OCI-LY3 (cell line): ENCODE data around the gene ZNF280C.

Source experiments
- CTCF ChIP-seq: fragments of 200-600, 300-600 bp; sonication (generic); IDR thresholded peaks from 2 replicates; pipeline ENCODE4 v1.5.1; 2014; ENCODE audit warnings: antibody characterized with exemption, low read length, low read depth
- EZH2phosphoT487 ChIP-seq: fragments of 200-600 bp; shearing (Covaris generic); IDR thresholded peaks from 2 replicates; pipeline ENCODE4 v1.6.1; 2018; ENCODE audit warnings: antibody characterized with exemption, mixed run types, low read depth

DNA sequence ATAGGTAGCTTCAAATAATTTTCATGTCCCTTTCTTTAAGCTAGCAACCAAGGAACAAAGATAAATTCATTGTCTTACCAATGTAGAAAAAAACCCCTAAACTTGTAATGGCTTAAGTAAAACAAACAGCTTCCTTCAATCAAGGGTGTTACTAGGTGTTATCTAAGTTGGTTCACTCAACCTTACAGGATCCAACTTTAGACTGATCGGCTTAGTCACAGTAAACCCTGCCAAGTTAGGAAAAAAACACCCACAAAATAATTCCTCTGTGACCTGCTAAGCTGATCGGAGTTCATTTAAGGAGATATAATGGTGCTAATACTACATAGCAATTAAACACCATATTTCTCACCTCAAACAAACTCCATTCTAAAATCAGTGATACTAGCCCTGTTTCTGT lies 113.1 kb downstream of the ZNF280C start:
- TF ChIP-seq CTCF (no peak), EZH2phosphoT487 (no peak)
